Middle frontal gyrus (tissue), 1 donor: Measurements from ENCODE around the gene DNAH10.

Experiments
- DNase-seq: peaks from one replicate; pipeline ENCODE4 v3.0.0-alpha.2; 2015; ENCODE audit warnings: low spot score; ENCODE audit errors: extremely low spot score

DNAH10 gene

GRCh38 chr12:123761841-123762714 is at the start of gene DNAH10:
Gene DNAH10 (plus strand): TSS chr12:123762301. CDS start chr12:123762337, 36 bp downstream.
- no peak for DNase-seq

GRCh38 chr12:123712780-123713319 is 49.3 kb upstream of the DNAH10 start:
- no peak for DNase-seq

- no peak for DNase-seq
These were observed 48.7 kb upstream of the DNAH10 start for GRCh38 chr12:123713398-123713797.

GRCh38 chr12:123713823-123714585 is 48.1 kb upstream of the DNAH10 start:
- DNase-seq = no peak

- no peak for DNase-seq
These were observed 46.9 kb upstream of the DNAH10 start for GRCh38 chr12:123715195-123715594.

- DNase-seq = no peak
These were observed 44.8 kb upstream of the DNAH10 start for GRCh38 chr12:123717350-123717749.

GRCh38 chr12:123720141-123720814 is 41.8 kb upstream of the DNAH10 start:
- no peak for DNase-seq

GRCh38 chr12:123721245-123721644 is 40.9 kb upstream of the DNAH10 start:
- no peak for DNase-seq

GRCh38 chr12:123723011-123723410 is 39.1 kb upstream of the DNAH10 start:
- DNase-seq = no peak

GRCh38 chr12:123723765-123724164 is 38.3 kb upstream of the DNAH10 start:
- DNase-seq = no peak

GRCh38 chr12:123726244-123726643 is 35.9 kb upstream of the DNAH10 start:
- no peak for DNase-seq

- no peak for DNase-seq
These were observed 35.1 kb upstream of the DNAH10 start for GRCh38 chr12:123726962-123727361.

- no peak for DNase-seq
These were observed 34.2 kb upstream of the DNAH10 start for GRCh38 chr12:123727878-123728277.

- DNase-seq = no peak
These were observed 30.5 kb upstream of the DNAH10 start for GRCh38 chr12:123731596-123731995.

- no peak for DNase-seq
These were observed 29.9 kb upstream of the DNAH10 start for GRCh38 chr12:123732251-123732650.

- DNase-seq = no peak
These were observed 28.9 kb upstream of the DNAH10 start for GRCh38 chr12:123733229-123733628.

- no peak for DNase-seq
These were observed 27.8 kb upstream of the DNAH10 start for GRCh38 chr12:123734268-123734667.

GRCh38 chr12:123741937-123742572 is 20.0 kb upstream of the DNAH10 start:
- no peak for DNase-seq

GRCh38 chr12:123743002-123743401 is 19.1 kb upstream of the DNAH10 start:
- no peak for DNase-seq

GRCh38 chr12:123744836-123745235 is 17.3 kb upstream of the DNAH10 start:
- DNase-seq = no peak

- DNase-seq = no peak
These were observed 14.8 kb upstream of the DNAH10 start for GRCh38 chr12:123747309-123747708.
